Measurements from ENCODE around the gene BICD2. TPM values are rescaled to one million over a fixed set of nuclear protein-coding genes. Genes with fewer than 3 reads are reported as not detected.

The BICD2 gene
- total and polyA plus RNA-seq, 2 donors (not counting 1 experiment from before 2014, with no cell fraction given) = 33.2 to 49.5 TPM

DNA sequence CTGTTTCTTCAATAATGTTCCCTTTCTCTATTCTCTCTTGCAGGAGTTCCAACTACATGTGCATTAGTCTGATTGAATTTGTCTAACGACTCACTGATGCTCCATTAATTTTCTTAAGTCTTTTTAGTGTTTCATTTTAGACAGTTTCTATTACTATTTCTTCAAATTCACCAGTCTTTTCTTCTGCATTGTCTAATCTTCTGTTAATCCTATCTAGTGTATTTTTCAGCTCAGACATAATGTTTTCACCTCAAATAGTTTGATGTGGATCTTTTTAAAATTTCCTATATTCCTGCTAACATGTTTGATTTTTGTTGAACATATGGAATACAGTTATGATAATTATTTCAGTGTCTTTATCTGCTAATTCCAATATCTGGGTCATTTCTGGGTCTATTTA, 21.7 kb upstream of the BICD2 start:
- intact Hi-C loops (cut with micrococcal nuclease) = no loop called here
- Histone ChIP-seq H3K9me3 (ENCODE audit: control extremely low read depth in 1 of 3, control insufficient read depth in 2 of 3, insufficient read depth in 1 of 3, low read length in 2 of 3) (peaks cover 0 to 19% (median 10%) of the 10 kb centered on the region in 3 donors), H3K4me1 (ENCODE audit: control insufficient read depth in 2 of 2, insufficient read depth in 2 of 2, low read length in 2 of 2) (peaks cover 3 to 7% of the 10 kb centered on the region in 2 donors), H2AFZ (ENCODE audit: insufficient read depth, low read depth, low read length, poor library complexity, severe bottlenecking) (no peak overlapping the region), H3K27ac (ENCODE audit: low read length in 2 of 2) (no peak overlapping the region), H3K27me3 (replicated peaks in 1 of 4; ENCODE audit: control extremely low read depth in 1 of 4, control insufficient read depth in 3 of 4, insufficient read depth in 4 of 4, low read length in 3 of 4) (peaks cover 0 to 5% (median 0%) of the 10 kb centered on the region in 4 experiments), H3K9ac (ENCODE audit: low read length) (no peak overlapping the region), H3K4me3 (ENCODE audit: control extremely low read depth in 1 of 5, extremely low read depth in 1 of 5, insufficient read depth in 1 of 5, low read depth in 2 of 5, low read length in 4 of 5) (no peak overlapping the region), H3K4me2 (replicated peaks; ENCODE audit: low read depth, low read length, poor library complexity, severe bottlenecking) (no peak overlapping the region), H3K79me2 (ENCODE audit: control insufficient read depth, insufficient read depth, low read length) (no peaks in the 10 kb centered on the region), H4K20me1 (ENCODE audit: control insufficient read depth, insufficient read depth, low read length, poor library complexity, severe bottlenecking) (no peaks in the 10 kb centered on the region), H3K36me3 (replicated peaks in 1 of 2; ENCODE audit: control extremely low read depth in 1 of 2, control insufficient read depth in 1 of 2, extremely low read depth in 1 of 2, insufficient read depth in 2 of 2, low read length in 1 of 2) (no peaks in the 10 kb centered on the region)
- ATAC-seq (ENCODE audit: low read depth) (no peak), DNase-seq (no peak)
- Mint-ChIP-seq H3K9me3 (ENCODE audit: insufficient read depth) (no peaks in the 10 kb centered on the region), H3K27me3 (peaks cover 8% of the 10 kb centered on the region), H3K4me3 (no peak overlapping the region), H3K27ac (no peak overlapping the region), H3K4me1 (peaks cover 3% of the 10 kb centered on the region)
- WGBS (ENCODE audit: insufficient coverage) = no CpG with 5 or more reads among the region's 1 CpG
- no peak for TF ChIP-seq CTCF (IDR thresholded peaks at IDR 0.05)
- TF ChIP-seq EZH2 (IDR thresholded peaks at IDR 0.05; ENCODE audit: borderline replicate concordance, insufficient read depth, low read depth, low read length, poor library complexity, severe bottlenecking) = no peak
- ChIA-PET POLR2A (no interaction called here), CTCF (interaction anchor here (9.2 to 17.1 kb wide), 2 partner anchors 55 to 70 kb away, joined by 203 to 241 read pairs; no protein-coding TSS in a partner anchor)

GRCh38 chr9:92781899-92782298, 17.3 kb upstream of the BICD2 start:
- Histone ChIP-seq H3K9me3 (ENCODE audit: control extremely low read depth in 1 of 3, control insufficient read depth in 2 of 3, insufficient read depth in 1 of 3, low read length in 2 of 3) (peaks cover 0 to 19% (median 13%) of the 10 kb centered on the region in 3 donors), H4K20me1 (ENCODE audit: control insufficient read depth, insufficient read depth, low read length, poor library complexity, severe bottlenecking) (no peaks in the 10 kb centered on the region), H3K4me2 (replicated peaks; ENCODE audit: low read depth, low read length, poor library complexity, severe bottlenecking) (no peak overlapping the region), H3K36me3 (replicated peaks in 1 of 2; ENCODE audit: control extremely low read depth in 1 of 2, control insufficient read depth in 1 of 2, extremely low read depth in 1 of 2, insufficient read depth in 2 of 2, low read length in 1 of 2) (no peaks in the 10 kb centered on the region), H3K4me3 (ENCODE audit: control extremely low read depth in 1 of 5, extremely low read depth in 1 of 5, insufficient read depth in 1 of 5, low read depth in 2 of 5, low read length in 4 of 5) (no peak overlapping the region), H3K27ac (ENCODE audit: low read length in 2 of 2) (no peak overlapping the region), H3K27me3 (replicated peaks in 1 of 4; ENCODE audit: control extremely low read depth in 1 of 4, control insufficient read depth in 3 of 4, insufficient read depth in 4 of 4, low read length in 3 of 4) (no peaks in the 10 kb centered on the region), H3K79me2 (ENCODE audit: control insufficient read depth, insufficient read depth, low read length) (no peaks in the 10 kb centered on the region), H3K4me1 (ENCODE audit: control insufficient read depth in 2 of 2, insufficient read depth in 2 of 2, low read length in 2 of 2) (no peaks in the 10 kb centered on the region), H2AFZ (ENCODE audit: insufficient read depth, low read depth, low read length, poor library complexity, severe bottlenecking) (no peak overlapping the region), H3K9ac (ENCODE audit: low read length) (no peak overlapping the region)
- ATAC-seq (ENCODE audit: low read depth) = no peak
- ChIA-PET POLR2A (no interaction called here), CTCF (no interaction called here)
- DNase-seq = no peak
- intact Hi-C loops (cut with micrococcal nuclease) = no loop called here
- WGBS (ENCODE audit: insufficient coverage) = 93% methylated on average over 2 of the region's 2 CpGs
- no peak overlapping the region for H3K27ac Mint-ChIP-seq
- peaks cover 2% of the 10 kb centered on the region for H3K9me3 Mint-ChIP-seq (ENCODE audit: insufficient read depth)
- H3K4me3 Mint-ChIP-seq = no peak overlapping the region
- no peaks in the 10 kb centered on the region for H3K4me1 Mint-ChIP-seq
- H3K27me3 Mint-ChIP-seq = no peaks in the 10 kb centered on the region
- TF ChIP-seq EZH2 (IDR thresholded peaks at IDR 0.05; ENCODE audit: borderline replicate concordance, insufficient read depth, low read depth, low read length, poor library complexity, severe bottlenecking) (no peak), CTCF (IDR thresholded peaks at IDR 0.05) (no peak)
